Mucosa of rectum (tissue), 2 donors: ENCODE data around the gene ANKRD34A.
A peak's percentile ranks its signal among the peaks of the same experiment; 100 is the strongest.
"Not testable (repeated sequence)": the region's sequence is repeated elsewhere in the genome, so short reads cannot be mapped to it uniquely, and the experiment has no call there.

Experiments
- H3K27ac ChIP-seq, 2 donors: one replicate each; pipeline ENCODE4 v1.7.0; 2013; ENCODE audit warnings: inconsistent platforms in 2 of 2, low read depth in 2 of 2, low read length in 2 of 2
- H3K27me3 ChIP-seq, 2 donors: one replicate each; pipeline ENCODE4 v1.7.0; 2013; ENCODE audit warnings: low read length in 2 of 2; ENCODE audit not compliant: control insufficient read depth in 2 of 2, insufficient read depth in 2 of 2
- H3K36me3 ChIP-seq, 2 donors: one replicate each; pipeline ENCODE4 v1.7.0; 2013; ENCODE audit warnings: low read length in 2 of 2; ENCODE audit not compliant: control insufficient read depth in 2 of 2, insufficient read depth in 2 of 2
- H3K4me1 ChIP-seq, 2 donors: one replicate each; pipeline ENCODE4 v1.7.0; 2013; ENCODE audit warnings: low read length in 2 of 2, mild to moderate bottlenecking in 1 of 2; ENCODE audit not compliant: control insufficient read depth in 2 of 2, insufficient read depth in 2 of 2
- H3K4me3 ChIP-seq, 2 donors: one replicate each; pipeline ENCODE4 v1.7.0; 2013; ENCODE audit warnings: low read length in 2 of 2
- H3K9ac ChIP-seq, 2 donors: one replicate each; pipeline ENCODE4 v1.7.0; 2013; ENCODE audit warnings: low read length in 2 of 2, low read depth in 1 of 2, mild to moderate bottlenecking in 1 of 2
- H3K9me3 ChIP-seq, 2 donors: one replicate each; pipeline ENCODE4 v1.7.0; 2013; ENCODE audit warnings: low read length in 2 of 2; ENCODE audit not compliant: control insufficient read depth in 2 of 2
- donor health status: healthy.
- donor health status: Normal muscosa, but diverticular disease.

ANKRD34A gene

DNA sequence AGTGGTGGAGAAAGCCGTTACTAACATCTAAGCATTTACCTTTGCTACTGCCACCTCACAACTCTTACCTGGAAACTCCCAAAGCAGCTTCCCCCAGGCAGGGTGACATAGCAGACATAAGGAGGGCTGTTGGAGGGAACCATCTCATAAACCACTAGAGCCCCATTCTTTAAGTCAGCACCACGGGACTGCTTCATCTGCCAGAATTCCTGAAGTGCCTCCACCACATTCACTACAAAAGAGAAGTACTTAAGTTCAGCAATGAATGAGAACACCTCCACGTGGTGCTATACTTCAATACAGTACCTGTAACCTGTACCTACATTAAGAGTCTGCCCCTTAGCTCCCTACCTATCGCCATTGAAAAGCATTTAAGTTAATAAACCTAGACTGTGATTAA, 16.8 kb downstream of the ANKRD34A start:
- Histone ChIP-seq H3K27me3 (no peaks in the 10 kb centered on the region), H3K9ac (no peak overlapping the region), H3K4me1 (no peaks in the 10 kb centered on the region), H3K4me3 (no peak overlapping the region), H3K36me3 (peaks cover 0 to 3% of the 10 kb centered on the region in 2 donors), H3K9me3 (no peaks in the 10 kb centered on the region), H3K27ac (no peak overlapping the region)

DNA sequence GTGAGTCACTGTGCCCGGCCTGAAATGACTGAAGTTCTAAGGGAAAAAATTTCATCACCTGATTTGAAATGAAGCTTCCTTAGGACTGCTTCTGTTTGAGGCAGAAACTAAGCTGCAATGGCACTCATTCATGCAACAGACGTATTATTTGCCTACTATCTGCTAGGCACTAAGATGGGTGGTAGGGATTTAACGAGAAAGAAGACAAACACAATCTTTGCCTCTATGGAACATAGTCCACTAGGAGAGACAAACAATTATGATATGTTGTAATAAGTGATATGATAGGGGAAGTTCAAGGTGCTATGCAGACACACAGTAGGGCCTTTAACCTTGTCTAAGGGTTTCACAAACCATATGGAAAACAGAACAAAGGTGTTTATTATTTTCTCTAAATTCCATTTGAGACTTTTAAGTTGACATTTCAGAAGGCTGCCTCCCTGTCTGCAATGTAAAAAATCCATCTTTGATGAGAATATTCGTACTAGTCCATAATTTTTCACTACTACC, 17.8 kb downstream of the ANKRD34A start:
- Histone ChIP-seq H3K9ac (no peak overlapping the region), H3K4me3 (no peak overlapping the region), H3K9me3 (no peaks in the 10 kb centered on the region), H3K4me1 (no peaks in the 10 kb centered on the region), H3K27ac (no peak overlapping the region), H3K36me3 (peaks cover 0 to 3% of the 10 kb centered on the region in 2 donors), H3K27me3 (no peaks in the 10 kb centered on the region)

- Histone ChIP-seq H3K9me3 (no peaks in the 10 kb centered on the region), H3K9ac (no peak overlapping the region), H3K27me3 (no peaks in the 10 kb centered on the region), H3K4me1 (no peaks in the 10 kb centered on the region), H3K4me3 (no peak overlapping the region), H3K36me3 (peaks cover 0 to 3% of the 10 kb centered on the region in 2 donors), H3K27ac (no peak overlapping the region)
Observed at GRCh38 chr1:145944532-145944931, 19.8 kb downstream of the ANKRD34A start.

GRCh38 chr1:145942871-145943270, 21.5 kb downstream of the ANKRD34A start:
- no peak overlapping the region for H3K4me3 ChIP-seq
- H3K36me3 ChIP-seq: peaks cover 0 to 5% of the 10 kb centered on the region in 2 donors
- no peak overlapping the region for H3K27ac ChIP-seq
- H3K9ac ChIP-seq: no peak overlapping the region
- no peaks in the 10 kb centered on the region for H3K4me1 ChIP-seq
- no peaks in the 10 kb centered on the region for H3K9me3 ChIP-seq
- no peaks in the 10 kb centered on the region for H3K27me3 ChIP-seq

DNA sequence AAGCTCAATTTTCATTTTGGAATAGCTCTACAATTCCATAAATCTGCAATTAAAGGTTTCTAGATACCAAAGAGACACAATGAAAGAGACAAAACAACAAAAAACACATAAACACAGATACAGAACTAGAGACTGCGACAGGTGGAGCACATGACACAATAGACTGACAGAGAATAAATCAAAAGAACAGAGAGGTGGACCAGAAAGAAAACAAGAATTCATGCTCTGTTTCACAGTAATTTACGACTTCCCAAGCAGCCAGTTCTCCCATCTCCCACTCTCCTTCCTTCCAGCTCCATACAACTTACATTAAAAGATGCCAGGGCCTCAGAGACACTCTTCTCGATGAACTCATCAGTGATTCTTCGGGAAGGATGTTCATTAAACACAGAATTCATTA, 22.0 kb downstream of the ANKRD34A start:
- Histone ChIP-seq H3K27ac (no peak overlapping the region), H3K4me1 (no peaks in the 10 kb centered on the region), H3K9me3 (no peaks in the 10 kb centered on the region), H3K36me3 (peaks cover 0 to 5% of the 10 kb centered on the region in 2 donors), H3K9ac (no peak overlapping the region), H3K4me3 (no peak overlapping the region), H3K27me3 (no peaks in the 10 kb centered on the region)

DNA sequence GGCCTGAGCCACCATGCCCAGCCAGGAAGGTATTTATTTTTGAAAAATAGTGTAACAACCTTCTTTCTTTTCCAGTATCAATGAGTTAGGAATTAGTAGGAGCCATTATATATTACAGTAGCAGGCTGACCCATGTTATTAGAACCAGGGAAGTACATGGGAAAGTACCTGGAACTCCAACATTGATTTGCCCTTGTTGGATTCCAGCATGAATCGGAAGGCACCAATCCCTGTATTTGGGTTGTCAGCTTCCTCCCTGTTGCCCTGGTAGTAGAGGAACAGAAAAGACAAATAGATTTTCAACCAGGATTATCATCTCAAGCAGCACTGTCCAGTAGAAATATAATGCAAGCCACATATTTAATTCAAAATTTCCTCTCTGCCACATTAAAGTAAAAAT, 26.9 kb downstream of the ANKRD34A start:
- H3K4me1 ChIP-seq: peaks cover 0 to 3% of the 10 kb centered on the region in 2 donors
- no peaks in the 10 kb centered on the region for H3K27me3 ChIP-seq
- no peak overlapping the region for H3K4me3 ChIP-seq
- H3K9ac ChIP-seq: no peak overlapping the region
- no peaks in the 10 kb centered on the region for H3K9me3 ChIP-seq
- no peak overlapping the region for H3K27ac ChIP-seq
- peaks cover 6 to 7% of the 10 kb centered on the region in 2 donors for H3K36me3 ChIP-seq

- H3K4me1 ChIP-seq: peaks cover 0 to 3% of the 10 kb centered on the region in 2 donors
- H3K27ac ChIP-seq: no peak overlapping the region
- no peaks in the 10 kb centered on the region for H3K27me3 ChIP-seq
- no peak overlapping the region for H3K9ac ChIP-seq
- H3K36me3 ChIP-seq: peaks cover 6 to 7% of the 10 kb centered on the region in 2 donors
- no peak overlapping the region for H3K4me3 ChIP-seq
- no peaks in the 10 kb centered on the region for H3K9me3 ChIP-seq
Observed at GRCh38 chr1:145936247-145936646, 28.1 kb downstream of the ANKRD34A start.

DNA sequence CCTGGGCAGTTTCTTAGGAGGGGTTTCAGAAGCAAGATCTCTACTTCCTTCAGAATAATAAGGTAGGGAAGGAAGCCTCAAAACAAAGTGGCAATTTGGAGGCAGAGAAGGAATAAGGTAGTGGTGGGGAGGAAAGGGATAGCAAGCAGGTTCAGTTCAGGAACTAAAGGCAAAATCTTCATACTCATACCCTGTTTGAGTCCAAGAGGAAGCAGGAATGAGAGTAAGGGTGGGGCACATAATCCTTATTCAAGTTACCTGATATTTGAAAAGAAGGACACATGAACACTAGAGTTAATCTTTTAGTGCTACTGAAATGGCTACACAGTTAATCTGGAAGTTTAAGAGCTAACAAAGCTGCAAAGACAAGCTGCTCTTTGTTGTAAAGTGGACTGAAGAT, 28.7 kb downstream of the ANKRD34A start:
- Histone ChIP-seq H3K9me3 (no peaks in the 10 kb centered on the region), H3K9ac (no peak overlapping the region), H3K36me3 (peaks cover 6 to 7% of the 10 kb centered on the region in 2 donors), H3K27me3 (no peaks in the 10 kb centered on the region), H3K4me3 (no peak overlapping the region), H3K4me1 (peaks cover 0 to 3% of the 10 kb centered on the region in 2 donors), H3K27ac (no peak overlapping the region)

DNA sequence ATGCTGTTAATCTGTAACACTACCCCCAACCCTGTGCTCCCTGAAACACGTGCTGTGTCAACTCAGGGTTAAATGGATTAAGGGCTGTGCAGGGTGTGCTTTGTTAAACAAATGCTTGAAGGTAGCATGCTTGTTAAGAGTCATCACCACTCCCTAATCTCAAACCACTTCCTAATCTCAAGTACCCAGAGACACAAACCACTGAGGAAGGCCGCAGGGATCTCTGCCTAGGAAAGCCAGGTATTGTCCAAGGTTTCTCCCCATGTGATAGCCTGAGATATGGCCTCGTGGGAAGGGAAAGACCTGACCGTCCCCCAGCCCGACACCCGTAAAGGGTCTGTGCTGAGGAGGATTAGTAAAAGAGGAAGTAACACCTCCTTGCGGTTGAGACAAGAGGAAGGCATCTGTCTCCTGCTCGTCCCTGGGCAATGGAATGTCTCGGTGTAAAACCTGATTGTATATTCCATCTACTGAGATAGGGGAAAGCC, 31.8 kb downstream of the ANKRD34A start:
- not testable (repeated sequence) for H3K36me3 ChIP-seq, H3K9me3 ChIP-seq, H3K9ac ChIP-seq, H3K4me3 ChIP-seq, H3K27ac ChIP-seq, H3K4me1 ChIP-seq, H3K27me3 ChIP-seq

DNA sequence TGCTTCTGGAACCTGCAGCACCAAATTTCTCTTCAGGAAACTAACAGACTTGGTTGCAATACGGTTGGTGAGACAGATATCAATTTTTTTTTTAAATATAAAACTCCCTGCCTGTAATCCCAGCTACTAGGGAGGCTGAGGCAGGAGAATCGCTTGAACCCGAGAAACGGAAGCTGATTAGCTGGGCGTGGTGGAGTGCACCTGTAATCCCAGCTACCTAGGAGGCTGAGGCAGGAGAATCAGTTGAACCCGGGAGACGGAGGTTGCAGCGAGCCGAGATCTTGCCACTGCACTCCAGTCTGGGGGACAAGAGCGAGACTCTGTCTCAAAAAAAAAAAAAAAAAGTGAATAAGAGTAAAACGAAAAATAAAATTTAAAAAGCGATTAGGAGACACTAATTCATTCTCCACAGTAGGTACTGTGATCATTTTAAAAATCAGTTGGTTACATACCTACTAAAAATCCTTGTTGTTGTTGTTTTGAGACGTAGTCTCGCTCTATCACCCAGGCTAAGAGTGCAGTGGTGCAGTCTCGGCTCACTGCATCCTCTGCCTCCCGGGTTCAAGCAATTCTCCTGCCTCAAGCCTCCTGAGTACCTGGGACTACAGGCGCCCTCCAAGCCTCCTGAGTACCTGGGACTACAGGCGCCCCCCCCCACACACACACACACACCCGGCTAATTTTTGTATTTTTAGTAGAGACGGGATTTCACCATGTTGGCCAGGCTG, 36.3 kb downstream of the ANKRD34A start:
- Histone ChIP-seq H3K9ac (peak overlapping the region; percentile 81 to 84), H3K4me1 (peaks cover 9 to 14% of the 10 kb centered on the region in 2 donors), H3K4me3 (peak overlapping the region; percentile 71 to 97), H3K9me3 (no peaks in the 10 kb centered on the region), H3K36me3 (peaks cover 7 to 10% of the 10 kb centered on the region in 2 donors), H3K27ac (peak overlapping the region; percentile 88 to 90), H3K27me3 (no peaks in the 10 kb centered on the region)
